Neutrophil (primary cell): ENCODE data around the gene GYG1.

Experiments
- H3K27ac ChIP-seq: fragments of 200-600 bp; sonication (generic); 2 replicates; pipeline ENCODE4 v1.5.1; 2016; ENCODE audit warnings: mild to moderate bottlenecking, moderate library complexity
- H3K27me3 ChIP-seq: fragments of 200-600 bp; sonication (generic); 2 replicates; pipeline ENCODE4 v1.6.0; 2016; ENCODE audit warnings: mild to moderate bottlenecking
- H3K36me3 ChIP-seq: fragments of 200-600 bp; sonication (generic); 2 replicates; pipeline ENCODE4 v1.5.1; 2017
- H3K4me1 ChIP-seq, 2 experiments: fragments of 200-600 bp in 1 of 2; sonication (generic) in 1 of 2; 1 replicate in 1 of 2; 2 replicates in 1 of 2; pipeline versions ENCODE4 v1.5.1 to v1.6.1; 2013 to 2016; ENCODE audit warnings: low read depth in 1 of 2, low read length in 1 of 2, mild to moderate bottlenecking in 1 of 2, moderate library complexity in 1 of 2; ENCODE audit not compliant: control insufficient read depth in 1 of 2, insufficient read depth in 1 of 2
- H3K4me3 ChIP-seq, 2 experiments: fragments of 200-600 bp in 1 of 2; sonication (generic) in 1 of 2; 1 replicate in 1 of 2; 2 replicates in 1 of 2; pipeline ENCODE4 v1.5.1; 2013 to 2016; ENCODE audit warnings: low read depth in 1 of 2, low read length in 1 of 2, mild to moderate bottlenecking in 1 of 2, moderate library complexity in 1 of 2
- H3K9me3 ChIP-seq: fragments of 200-600 bp; sonication (generic); 2 replicates; pipeline ENCODE4 v1.5.1; 2016
- TF ChIP-seq, protein P1 (sequence below): fragments of 200-600 bp; sonication (generic); IDR thresholded peaks from 2 replicates; pipeline ENCODE4 v1.5.1; 2016; ENCODE audit warnings: antibody characterized with exemption

Gene GYG1

DNA sequence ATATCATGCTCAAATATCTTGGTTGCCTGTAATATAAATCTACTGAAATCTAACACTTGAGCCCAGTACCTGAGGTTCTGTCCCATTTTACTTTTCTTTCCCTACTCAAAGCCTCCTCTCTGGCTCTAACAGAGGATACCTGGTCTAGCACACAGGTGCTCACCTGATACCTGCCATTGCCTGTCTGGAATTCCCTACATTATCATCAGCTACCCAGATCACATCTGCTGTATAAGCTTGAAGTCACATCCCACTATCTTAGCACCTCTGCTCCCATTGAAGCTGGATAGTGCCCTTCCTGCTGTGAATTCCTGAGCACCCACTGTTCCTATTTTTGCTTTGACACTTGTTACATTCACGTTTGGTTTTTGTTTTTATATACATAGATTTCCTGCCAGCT is 30.5 kb downstream of the GYG1 start:
- Histone ChIP-seq H3K27me3 (no peaks in the 10 kb centered on the region), H3K4me3 (no peak overlapping the region), H3K27ac (no peak overlapping the region), H3K9me3 (no peaks in the 10 kb centered on the region), H3K4me1 (no peaks in the 10 kb centered on the region), H3K36me3 (peaks cover 94% of the 10 kb centered on the region)
- TF ChIP-seq, protein P1, sequence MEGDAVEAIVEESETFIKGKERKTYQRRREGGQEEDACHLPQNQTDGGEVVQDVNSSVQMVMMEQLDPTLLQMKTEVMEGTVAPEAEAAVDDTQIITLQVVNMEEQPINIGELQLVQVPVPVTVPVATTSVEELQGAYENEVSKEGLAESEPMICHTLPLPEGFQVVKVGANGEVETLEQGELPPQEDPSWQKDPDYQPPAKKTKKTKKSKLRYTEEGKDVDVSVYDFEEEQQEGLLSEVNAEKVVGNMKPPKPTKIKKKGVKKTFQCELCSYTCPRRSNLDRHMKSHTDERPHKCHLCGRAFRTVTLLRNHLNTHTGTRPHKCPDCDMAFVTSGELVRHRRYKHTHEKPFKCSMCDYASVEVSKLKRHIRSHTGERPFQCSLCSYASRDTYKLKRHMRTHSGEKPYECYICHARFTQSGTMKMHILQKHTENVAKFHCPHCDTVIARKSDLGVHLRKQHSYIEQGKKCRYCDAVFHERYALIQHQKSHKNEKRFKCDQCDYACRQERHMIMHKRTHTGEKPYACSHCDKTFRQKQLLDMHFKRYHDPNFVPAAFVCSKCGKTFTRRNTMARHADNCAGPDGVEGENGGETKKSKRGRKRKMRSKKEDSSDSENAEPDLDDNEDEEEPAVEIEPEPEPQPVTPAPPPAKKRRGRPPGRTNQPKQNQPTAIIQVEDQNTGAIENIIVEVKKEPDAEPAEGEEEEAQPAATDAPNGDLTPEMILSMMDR, result no peak

DNA sequence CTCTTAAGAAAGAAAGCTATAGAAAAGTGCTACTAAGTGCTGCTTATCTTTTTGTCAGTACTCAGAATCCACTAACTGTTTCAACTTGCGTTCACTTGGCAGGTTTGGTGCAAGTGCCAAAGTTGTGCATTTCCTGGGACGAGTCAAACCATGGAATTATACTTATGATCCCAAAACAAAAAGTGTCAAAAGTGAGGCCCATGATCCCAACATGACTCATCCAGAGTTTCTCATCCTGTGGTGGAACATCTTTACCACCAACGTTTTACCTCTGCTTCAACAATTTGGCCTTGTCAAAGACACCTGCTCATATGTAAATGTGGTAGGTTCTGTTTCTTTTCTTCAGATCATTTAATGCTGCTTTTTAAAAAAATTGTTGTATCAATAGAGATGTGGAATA is 32.6 kb downstream of the GYG1 start:
- H3K4me1 ChIP-seq, result no peaks in the 10 kb centered on the region
- no peaks in the 10 kb centered on the region for H3K9me3 ChIP-seq
- H3K4me3 ChIP-seq, result no peak overlapping the region
- no peaks in the 10 kb centered on the region for H3K27me3 ChIP-seq
- H3K27ac ChIP-seq, result no peak overlapping the region
- H3K36me3 ChIP-seq, result peaks cover 99% of the 10 kb centered on the region
- TF ChIP-seq, protein P1, result no peak

DNA sequence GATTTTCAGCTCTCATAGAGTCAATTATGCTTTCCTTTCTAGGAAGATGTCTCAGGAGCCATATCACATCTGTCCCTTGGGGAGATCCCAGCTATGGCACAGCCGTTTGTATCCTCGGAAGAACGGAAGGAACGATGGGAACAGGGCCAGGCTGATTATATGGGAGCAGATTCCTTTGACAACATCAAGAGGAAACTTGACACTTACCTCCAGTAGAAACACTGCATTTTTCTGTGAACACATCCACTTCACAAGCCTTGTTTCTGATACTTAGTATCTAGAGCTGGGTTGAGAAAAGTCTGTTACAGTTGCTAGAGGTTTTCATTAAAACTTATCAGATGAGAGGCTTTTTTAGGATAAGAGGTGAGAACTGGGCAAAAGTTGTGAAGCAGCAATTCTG is 35.4 kb downstream of the GYG1 start:
- no peaks in the 10 kb centered on the region for H3K4me1 ChIP-seq
- H3K4me3 ChIP-seq, result no peak overlapping the region
- TF ChIP-seq, protein P1, result no peak
- no peaks in the 10 kb centered on the region for H3K9me3 ChIP-seq
- no peaks in the 10 kb centered on the region for H3K27me3 ChIP-seq
- H3K36me3 ChIP-seq, result peaks cover 84% of the 10 kb centered on the region
- no peak overlapping the region for H3K27ac ChIP-seq

DNA sequence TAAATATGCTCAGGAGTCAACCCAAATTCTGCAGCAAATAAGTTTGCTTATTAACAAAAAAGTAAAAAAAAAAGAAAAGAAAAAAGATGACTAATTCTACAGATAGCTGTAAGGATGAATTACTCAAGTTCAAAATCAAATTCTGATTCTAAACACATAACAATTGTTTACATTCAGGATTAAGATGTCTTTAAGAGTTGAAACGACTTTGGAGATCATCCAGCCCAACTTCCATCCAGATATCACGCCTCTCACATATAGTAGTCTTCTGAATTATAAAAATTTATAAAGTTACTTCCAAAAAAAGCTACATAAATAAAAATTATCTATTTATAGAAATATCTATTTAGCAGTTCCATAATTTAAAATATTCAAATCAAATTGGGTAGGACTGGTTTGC is 39.8 kb downstream of the GYG1 start:
- Histone ChIP-seq H3K4me3 (no peak overlapping the region), H3K36me3 (peaks cover 48% of the 10 kb centered on the region), H3K27me3 (no peaks in the 10 kb centered on the region), H3K9me3 (no peaks in the 10 kb centered on the region), H3K27ac (no peak overlapping the region), H3K4me1 (no peaks in the 10 kb centered on the region)
- TF ChIP-seq, protein P1, result no peak

DNA sequence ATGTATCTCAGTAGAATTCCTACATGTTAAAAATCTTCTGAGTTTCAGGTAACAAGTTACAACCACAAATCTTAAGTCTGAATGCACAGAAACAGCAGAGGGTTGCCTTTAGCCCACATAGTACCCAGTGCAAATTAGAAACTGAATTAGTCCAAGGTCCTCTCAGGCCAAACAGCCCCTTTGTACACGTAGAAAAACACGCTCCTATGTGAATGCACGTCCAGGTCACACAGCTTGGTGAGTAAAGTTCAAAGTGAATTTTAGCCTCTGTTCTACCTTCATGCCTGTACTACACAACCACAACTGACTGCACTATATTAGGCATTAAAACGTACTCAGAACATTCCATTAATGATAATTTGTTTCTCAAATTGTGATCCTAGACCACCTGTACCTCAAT is 46.3 kb downstream of the GYG1 start:
- TF ChIP-seq, protein P1, result no peak
- no peaks in the 10 kb centered on the region for H3K27me3 ChIP-seq
- no peaks in the 10 kb centered on the region for H3K4me1 ChIP-seq
- peaks cover 21% of the 10 kb centered on the region for H3K36me3 ChIP-seq
- no peaks in the 10 kb centered on the region for H3K9me3 ChIP-seq
- H3K27ac ChIP-seq, result no peak overlapping the region
- no peak overlapping the region for H3K4me3 ChIP-seq

DNA sequence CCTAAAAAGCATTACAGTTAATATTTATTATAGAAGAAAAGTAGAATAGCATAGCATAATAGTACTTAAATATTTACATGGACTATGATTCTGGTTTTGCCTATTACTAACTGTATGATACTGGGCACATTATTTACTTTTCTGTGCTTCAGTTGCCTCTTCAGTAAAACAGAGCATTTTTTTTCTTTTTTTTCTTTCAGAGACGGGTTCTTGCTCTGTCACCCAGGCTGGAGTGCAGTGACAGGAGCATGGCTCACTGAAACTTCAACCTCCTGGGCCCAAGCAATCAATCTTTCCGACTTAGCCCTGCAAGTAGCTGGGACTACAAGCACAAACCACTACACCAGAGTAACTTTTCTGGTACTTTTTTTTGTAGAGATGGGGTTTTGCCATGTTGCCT is 47.0 kb downstream of the GYG1 start:
- H3K36me3 ChIP-seq, result peaks cover 21% of the 10 kb centered on the region
- H3K27ac ChIP-seq, result no peak overlapping the region
- H3K4me3 ChIP-seq, result no peak overlapping the region
- H3K4me1 ChIP-seq, result no peaks in the 10 kb centered on the region
- TF ChIP-seq, protein P1, result no peak
- no peaks in the 10 kb centered on the region for H3K27me3 ChIP-seq
- H3K9me3 ChIP-seq, result no peaks in the 10 kb centered on the region
